CD4-positive, alpha-beta T cell treated with Interleukin-4 for 4 hours (primary cell): ENCODE data around the gene ANKMY2.

Experiments used
- DNase-seq: peaks from one replicate; pipeline ENCODE4 v3.0.0-alpha.2; 2020

Gene ANKMY2

DNA sequence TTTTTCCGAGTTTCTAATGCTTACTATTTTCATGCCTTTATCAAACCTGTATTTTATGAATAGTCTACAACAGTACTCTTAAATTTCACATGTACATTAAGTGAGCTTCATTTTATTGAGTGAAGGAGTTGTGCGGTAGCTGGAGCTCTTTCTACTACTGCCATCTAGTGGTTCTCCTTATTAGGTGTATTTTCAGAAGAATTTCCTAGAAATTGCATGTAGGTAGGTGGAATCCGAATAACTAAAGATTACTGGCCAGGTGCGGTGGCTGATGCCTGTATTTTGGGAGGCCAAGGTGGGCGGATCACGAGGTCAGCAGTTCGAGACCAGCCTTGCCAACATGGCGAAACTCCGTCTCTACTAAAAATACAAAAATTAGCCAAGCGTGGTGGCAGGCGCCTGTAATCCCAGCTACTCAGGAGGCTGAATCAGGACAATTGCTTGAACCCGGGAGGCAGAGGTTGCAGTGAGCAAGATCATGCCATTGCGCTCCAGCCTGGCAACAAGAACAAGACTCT lies 80.6 kb downstream of the ANKMY2 start:
- DNase-seq: peak; percentile 59

DNA sequence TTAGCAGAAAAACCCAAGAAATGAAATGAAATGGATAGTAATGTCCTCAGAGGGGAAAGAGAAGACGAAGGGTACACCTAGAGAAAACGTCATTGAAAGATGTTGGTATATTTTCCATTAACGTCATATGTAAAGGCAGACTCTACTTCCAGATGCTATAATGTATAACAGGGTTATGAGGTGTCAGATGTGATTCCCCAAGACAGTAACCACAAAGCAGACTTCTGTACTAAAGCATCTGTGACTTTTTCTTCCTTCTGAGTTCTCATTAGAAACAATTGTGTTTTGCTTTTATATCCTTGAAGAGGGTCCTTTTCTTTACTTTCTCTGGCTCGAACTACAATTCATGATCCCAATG lies 81.6 kb downstream of the ANKMY2 start:
- DNase-seq: no peak

DNA sequence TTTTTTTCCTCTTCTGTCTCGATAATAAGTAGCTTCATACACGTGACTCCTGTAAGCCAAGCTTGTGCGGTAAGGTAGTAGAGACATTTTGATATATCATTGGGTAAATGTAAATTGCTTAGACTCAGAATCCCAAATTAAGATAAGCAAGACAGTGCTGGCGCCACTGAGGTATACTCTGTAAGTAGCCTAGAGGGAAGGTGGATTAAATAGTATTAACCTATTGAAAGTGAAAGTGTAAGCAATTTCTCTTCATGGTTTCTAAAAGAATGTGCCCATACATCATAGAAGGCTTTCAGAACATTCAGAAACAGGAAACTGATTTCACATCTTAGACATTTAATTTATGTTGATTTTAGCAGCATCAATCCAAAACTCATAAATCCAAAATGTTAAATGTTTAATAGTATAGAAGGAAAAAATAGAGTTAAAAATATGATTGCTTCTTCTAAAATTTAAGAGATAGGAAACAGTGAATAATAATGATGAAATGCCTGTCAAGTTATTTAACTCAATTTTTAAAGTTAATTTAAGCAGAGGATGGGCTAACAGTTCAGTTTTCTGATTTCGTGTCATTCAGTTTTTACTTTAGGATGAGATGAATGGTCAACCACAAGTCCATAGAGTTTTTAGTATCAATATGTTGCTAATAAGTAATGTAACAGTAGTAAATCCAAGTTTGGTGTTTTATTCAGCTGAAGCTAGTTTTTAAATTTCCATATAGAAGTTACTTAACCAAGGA lies 82.1 kb downstream of the ANKMY2 start:
- DNase-seq: peak; percentile 5

DNA sequence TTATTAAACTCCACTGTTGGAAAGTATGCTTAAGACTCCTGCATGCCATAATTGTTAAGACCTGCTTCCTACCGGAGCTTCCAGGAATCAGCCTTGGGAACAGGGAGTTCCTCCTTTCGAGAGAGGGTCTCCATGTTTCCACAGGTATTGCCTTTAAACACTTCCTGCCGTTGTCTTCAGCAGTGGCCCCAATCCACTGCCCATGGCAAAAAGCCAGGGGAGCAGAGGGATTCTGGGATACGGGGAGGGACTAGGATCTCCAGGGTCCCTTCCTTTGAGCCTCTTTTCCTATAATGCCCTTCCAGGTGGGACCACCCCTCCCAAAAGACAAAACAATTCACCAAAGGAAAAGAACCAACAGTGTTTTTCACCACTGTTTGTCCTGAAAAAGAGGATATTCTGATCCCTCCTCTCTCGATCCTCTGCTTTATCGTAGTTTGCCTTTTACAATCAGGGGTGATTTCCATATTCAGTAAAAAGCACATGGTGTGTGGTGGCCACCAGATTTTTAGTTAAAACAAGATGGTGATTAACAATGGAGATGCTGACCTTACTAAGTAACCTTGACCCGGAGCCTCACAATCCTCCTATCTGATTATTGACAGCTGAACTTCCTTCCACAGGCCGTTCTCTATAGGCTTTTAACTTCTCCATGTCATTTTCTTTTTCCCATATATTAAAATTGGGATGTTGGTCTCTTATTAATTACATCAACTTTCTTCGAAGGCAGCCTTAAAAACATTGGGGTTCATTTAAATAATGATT lies 82.9 kb downstream of the ANKMY2 start:
- no peak for DNase-seq

DNA sequence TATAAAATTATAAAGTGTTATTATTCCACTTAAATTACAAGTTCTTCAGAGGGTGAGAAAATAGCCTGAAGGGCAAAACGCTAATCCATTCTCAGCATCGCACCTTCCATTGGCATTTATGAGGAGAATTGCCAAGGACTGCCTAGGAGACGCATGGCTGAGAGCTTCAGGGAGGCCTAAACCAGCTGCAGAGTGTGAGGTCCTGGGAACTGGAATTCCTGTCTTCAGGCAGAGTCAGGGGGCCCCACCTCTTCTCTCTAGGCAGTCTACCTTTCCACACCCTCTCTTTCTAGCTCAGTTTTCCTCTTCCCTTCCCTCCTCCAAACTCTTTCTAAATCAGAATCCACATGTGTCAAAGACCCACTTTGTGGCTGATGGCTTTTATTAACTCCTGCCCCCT lies 83.6 kb downstream of the ANKMY2 start:
- DNase-seq: no peak

DNA sequence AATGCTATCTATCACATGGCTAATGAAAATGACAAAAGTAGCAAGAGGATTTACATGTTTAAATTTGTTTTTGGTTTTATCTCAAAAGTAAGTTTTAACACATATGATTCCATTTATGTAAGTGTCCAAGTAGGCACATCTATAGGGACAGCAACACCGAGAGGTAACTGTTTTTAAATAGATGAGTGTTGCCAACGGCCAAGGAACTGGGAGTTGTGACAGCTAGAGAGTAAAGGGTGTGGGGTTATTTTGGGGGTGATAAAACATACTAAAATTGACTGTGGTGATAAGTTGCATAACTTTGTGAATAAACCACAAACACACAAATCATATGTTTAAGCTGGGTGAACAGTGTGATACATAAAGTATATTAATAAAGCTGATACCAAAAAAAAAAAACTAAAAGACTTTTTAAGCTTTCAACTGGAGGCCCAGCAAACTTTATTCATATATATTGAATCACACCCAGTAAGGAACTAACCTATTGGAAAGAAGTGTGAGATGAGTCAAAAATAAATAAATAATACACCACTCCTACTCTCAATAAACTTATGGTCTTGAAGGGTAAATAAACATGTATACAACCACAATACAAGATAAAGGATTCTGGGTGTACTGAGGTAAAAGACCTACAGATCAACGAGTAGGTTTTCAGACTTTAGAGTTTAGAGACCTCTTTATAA lies 85.9 kb downstream of the ANKMY2 start:
- no peak for DNase-seq

DNA sequence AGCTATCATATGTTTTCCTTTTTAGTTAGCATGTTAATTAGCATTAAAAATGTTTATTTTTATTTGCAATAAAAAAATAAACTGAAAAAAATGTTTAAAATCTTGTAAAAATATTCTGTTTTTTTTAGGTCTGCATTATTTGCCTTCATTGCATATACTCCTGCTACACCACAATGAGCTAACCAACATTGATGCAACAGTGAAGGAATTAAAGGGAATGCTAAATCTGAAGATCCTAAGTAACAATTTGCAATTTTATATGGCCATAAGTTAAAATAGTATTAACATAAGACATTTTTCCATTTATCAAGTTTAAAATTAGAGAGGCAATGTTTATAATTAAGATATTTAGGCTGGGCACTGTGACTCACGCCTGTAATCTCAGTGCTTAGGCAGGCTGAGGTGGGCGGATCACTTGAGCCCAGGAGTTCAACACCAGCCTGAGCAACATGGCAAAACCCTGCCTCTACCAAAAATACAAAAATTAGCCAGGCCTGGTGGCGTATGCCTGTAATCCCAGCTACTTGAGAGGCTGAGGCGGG lies 86.7 kb downstream of the ANKMY2 start:
- DNase-seq: no peak

DNA sequence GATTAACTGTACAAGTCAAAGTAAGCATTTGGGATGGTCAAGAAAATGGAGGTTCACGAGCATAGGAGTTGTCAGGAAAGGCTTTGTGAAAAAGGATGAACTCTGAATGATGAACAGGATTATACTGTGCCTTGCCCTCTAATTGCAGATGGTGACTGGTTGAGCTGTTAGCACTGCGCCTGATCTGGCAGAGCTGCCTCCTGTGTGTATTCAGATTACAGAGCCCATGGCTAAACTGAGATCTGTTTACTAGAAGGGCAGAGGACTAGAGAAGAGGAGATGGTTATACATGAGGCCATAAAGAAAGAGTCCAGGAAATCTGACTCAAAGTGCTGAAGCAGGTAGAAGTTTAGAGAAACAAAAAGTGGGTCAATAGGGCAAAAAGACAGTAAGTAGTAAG lies 89.2 kb downstream of the ANKMY2 start:
- DNase-seq: no peak

DNA sequence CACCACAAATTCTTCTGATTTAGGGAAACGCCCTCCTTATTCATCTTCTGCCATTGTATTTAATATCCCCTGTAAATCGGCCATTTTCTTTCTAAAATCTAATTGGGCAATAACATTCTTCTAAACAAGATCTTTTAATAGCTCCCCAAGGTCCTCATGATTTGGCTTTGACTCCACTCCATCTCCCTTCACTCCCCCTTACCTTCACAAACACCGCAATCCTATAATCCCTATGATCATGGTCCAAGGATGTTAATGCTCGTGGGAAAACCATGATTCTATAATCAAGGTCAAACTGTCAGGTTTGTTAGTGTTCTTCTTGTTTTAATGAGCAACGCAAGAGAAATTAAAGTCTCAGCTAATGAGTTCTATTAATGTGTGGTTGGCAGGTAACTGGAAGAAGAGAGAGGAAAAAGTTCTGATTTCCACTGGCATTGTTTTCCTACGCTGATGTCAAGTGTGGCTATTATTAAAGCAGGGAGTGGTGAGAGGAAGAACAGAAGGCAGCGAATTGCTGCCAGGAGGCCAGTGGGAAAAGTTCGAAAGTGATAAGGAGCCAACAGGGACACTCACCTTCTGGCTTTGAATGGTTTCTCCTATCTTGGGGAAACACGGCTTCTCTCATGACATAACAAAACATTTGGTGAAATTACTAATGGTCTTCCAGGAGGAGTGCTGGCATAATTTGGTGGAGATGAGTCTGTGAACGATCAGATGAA lies 90.9 kb downstream of the ANKMY2 start:
- DNase-seq: no peak

DNA sequence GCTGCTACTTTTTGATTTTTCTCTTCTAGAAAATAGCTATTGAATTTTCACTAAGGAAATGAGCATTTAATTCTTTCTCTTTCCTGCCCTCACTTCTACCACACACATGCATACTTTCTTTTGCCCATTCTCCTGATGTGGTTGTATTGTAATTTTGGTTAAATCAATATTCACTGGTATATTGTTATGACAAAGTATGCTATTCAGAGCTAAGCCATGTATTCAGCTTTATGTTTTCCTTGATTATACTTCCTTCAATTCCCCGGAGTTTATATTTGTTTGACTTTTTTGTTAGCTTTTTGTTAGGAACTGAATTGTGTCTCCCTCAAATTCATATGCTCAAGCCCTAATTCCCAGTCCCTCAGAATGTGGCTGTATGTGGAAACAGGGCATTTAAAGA lies 94.9 kb downstream of the ANKMY2 start:
- no peak for DNase-seq
